HG02943 (cell line): ENCODE results near the gene CCT7.
"Not testable (repeated sequence)": the region's sequence is repeated elsewhere in the genome, so short reads cannot be mapped to it uniquely, and the experiment has no call there.

Source experiments
- ATAC-seq: cut with Tn5 transposase; IDR thresholded peaks from one replicate; pipeline ENCODE4 v1.9.1; 2021; ENCODE audit warnings: mild to moderate bottlenecking, low read depth, moderate library complexity; ENCODE audit not compliant: unreplicated experiment

Gene CCT7

DNA sequence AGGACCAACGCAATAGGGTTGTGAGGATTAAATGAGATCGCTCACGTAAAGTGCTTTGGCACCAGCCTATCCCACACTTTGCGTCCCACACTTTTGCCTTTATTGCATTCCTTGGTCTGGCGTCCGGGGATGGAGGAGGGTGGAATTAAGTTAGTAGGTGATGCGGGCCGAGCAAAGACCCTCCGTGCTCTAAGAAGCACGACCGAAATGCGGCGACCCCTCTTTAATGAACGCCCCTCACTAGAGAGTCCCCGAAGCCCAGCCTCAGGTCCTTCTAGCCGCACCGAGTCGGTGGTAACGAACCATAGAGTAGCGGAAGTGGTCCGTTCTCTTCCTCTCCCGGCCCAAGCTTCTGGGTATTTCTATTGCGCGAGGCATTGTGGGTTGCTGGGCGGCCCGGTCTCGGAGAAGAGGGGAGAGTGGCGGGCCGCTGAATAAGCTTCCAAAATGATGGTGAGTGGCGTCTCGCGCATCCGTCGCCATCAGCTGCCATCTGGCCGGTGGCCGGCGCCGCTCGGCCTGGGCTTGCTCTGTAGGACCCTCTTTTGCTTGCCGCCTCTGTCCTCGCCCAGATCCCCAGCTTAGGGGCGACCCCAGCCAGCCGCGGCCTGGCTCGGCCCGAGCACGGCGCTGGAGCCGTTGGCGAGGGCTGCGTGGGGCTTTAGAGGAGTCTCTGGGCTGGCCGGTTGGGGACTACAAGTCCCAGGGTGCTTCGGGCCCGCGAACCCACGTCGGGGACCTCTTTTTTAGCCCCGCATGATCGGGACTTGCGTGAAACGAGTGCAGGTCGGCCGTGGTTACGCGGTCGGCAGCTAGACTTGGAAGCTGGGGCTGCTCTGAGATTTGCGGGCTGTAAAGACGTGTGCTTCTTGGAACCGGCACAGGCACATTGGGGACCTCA lies at the start of gene CCT7:
TSS of gene CCT7 (plus strand) at position 377 of the 901 bp plus-strand sequence. CDS start at position 448, 71 bp downstream.
- peak; percentile 55 for ATAC-seq

- ATAC-seq, result no peak
These were observed 48.1 kb upstream of the CCT7 start for GRCh38 chr2:73185965-73186364.

DNA sequence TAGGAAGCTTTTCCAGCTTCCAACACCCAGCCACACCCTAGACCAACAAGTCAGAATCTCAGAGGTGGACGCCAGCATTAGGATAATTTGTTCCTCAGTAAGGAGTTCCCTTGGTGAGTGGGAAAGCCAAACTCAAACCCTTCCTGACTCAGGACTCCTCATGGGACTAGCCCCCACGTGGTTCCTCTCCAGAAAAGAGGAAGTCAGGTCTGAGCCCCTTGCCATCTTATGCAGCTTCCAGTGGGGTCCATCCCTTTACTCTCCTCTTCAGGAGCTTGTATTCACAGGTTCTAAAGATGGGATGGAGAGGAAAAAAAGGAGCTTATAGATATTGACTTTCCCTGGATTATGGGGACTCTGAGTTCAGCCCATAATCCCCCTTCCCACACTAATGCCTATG lies 46.6 kb upstream of the CCT7 start:
- no peak for ATAC-seq

DNA sequence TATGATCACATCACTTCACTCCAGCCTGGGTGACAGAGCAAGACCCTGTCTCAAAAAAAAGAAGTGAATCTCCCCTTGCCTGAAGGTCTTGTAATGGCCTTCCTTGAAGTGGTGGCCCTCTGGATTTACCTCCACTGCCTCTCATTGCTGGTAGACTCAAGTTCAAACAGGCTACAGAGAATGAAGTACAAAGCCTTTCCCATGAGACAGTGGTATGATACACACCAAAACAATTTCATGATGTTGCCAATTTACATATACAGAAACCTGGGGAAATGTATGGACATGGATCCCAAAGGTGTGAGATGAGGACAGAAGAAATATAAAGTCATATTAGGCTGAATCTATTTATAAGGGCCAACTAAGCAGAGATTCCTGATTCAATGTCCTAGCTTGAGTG lies 36.5 kb upstream of the CCT7 start:
- no peak for ATAC-seq

DNA sequence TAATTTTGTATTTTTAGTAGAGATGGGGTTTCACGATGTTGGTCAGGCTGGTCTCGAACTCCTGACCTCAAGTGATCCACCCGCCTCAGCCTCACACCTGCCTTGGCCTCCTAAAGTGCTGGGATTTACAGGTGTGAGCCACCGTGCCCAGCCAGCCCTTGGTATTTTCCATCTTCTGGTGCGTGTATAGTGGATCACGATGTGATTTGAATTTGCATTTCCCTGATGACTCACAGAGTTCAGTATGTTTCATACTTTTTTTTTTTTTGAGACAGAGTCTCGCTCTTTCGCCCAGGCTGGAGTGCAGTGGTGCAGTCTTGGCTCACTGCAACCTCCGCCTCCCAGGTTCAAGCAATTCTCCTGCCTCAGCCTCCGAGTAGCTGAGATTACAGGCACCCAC lies 33.8 kb upstream of the CCT7 start:
- not testable (repeated sequence) for ATAC-seq

- no peak for ATAC-seq
These were observed 31.7 kb upstream of the CCT7 start, which contains the start of gene NOTO for GRCh38 chr2:73202156-73203054. Gene NOTO (plus strand): TSS chr2:73202574. CDS start chr2:73202667, 93 bp downstream.

DNA sequence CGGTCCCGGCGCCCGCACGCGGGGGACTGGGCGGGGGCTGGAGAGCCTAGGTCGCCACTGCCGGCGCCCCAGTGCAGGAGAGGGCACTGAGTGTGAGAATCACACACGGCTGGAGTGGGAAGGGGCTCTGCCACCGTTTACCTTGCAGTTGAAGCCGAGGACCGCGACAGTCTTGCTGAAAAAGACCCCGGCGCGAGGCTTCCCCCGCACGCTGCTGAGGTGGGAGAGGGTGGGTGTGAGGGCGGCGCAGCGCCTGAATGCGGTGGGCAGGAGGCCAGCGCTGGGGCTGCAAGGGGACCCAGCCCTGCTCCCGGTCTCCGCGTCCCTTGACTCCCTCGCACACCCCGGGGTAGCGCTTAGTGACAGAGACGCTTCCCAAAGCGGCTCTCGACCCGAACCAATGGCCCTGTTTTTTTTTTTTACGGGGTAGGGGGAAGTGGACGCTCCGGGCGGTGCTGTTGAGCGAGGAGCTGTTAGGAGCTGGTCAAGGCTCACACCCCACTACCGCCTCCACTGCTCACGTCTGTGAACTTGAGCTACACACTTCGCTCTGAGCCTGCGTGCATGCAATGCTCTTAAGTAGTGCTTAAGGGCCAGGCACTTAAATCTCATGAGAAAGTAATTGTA lies 30.9 kb upstream of the CCT7 start:
- ATAC-seq, result no peak

- ATAC-seq, result no peak
These were observed 28.5 kb upstream of the CCT7 start for GRCh38 chr2:73205611-73206010.

- ATAC-seq, result no peak
These were observed 25.9 kb upstream of the CCT7 start for GRCh38 chr2:73208258-73208657.

DNA sequence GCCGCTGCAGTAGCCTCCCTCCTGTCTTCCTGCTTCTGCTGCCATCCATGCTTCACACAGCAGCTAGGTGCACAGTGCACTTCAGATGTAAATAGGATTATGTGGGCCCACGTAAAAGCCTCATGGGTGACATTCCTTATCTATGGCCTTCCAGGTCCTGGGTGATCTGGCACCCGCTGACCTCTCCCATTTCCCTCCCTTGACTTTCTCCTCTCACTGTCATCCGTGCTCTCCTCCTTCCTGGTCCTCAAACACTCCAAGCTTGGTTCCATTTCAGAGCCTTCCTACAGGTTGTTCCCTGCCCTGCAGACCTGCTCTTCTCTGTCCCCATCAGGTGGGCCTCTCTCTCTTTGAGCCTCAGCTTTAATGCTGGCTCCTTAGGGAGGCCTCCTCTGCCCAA lies 24.1 kb upstream of the CCT7 start:
- no peak for ATAC-seq

- ATAC-seq, result no peak
These were observed 23.4 kb upstream of the CCT7 start for GRCh38 chr2:73210696-73211095.

GRCh38 chr2:73212098-73212447 lies 22.0 kb upstream of the CCT7 start:
- ATAC-seq, result no peak

- peak; percentile 65 for ATAC-seq
These were observed 21.5 kb upstream of the CCT7 start for GRCh38 chr2:73212448-73213176.

GRCh38 chr2:73214120-73215035 lies 19.7 kb upstream of the CCT7 start, which contains the start of gene SMYD5:
Gene SMYD5 (plus strand): TSS chr2:73214245. CDS start chr2:73214267, 22 bp downstream.
- peak; percentile 90 for ATAC-seq

GRCh38 chr2:73215254-73215653 lies 18.9 kb upstream of the CCT7 start:
- ATAC-seq, result no peak

DNA sequence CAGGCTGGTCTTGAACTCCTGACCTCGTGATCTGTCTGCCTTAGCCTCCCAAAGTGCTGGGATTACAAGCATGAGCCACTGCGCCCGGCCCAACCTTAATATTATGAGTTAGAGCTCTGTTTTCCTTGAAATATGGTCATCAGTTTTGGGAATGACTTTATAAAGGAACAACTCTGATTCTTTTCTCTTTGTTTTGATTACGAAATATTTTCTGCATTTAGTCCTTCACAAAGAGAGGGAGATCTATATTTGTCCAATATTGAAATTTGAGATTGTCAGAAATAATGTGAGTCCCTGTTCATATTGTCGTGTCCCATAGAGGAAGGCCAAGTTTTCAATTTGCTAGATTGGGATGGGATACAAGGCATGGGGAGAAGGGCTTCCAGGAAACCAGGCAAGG lies 16.9 kb upstream of the CCT7 start:
- no peak for ATAC-seq

GRCh38 chr2:73217826-73218225 lies 16.3 kb upstream of the CCT7 start:
- no peak for ATAC-seq

- no peak for ATAC-seq
These were observed 15.8 kb upstream of the CCT7 start for GRCh38 chr2:73218298-73218697.

DNA sequence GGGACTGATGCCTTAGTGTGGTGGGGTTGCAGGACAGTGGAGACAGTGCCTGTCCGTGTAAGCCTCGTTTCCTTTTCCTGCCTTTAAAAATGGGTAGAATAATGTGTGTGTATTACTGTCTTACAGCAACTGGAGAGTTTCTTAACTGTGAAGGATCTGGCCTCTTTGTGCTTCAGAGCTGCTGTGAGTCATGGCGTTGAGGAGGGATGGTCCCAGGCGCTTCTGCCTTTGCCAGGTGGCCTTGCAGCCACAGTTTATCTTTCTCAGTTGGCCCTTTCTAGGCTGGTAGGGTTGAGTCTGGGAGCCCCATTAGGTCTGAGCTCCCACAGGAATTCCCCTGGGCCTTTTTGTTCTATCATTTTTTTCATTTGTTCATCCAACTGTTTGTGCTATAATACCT lies 10.3 kb upstream of the CCT7 start:
- ATAC-seq, result no peak
